Measurements from ENCODE around the gene BRSK2.
"Not testable (repeated sequence)": the region's sequence is repeated elsewhere in the genome, so short reads cannot be mapped to it uniquely, and the experiment has no call there.

BRSK2 gene

GRCh38 chr11:1507381-1508140 lies 117.8 kb downstream of the BRSK2 start:
- DNase-seq (ENCODE audit: low read depth), result no peak
- no peak overlapping the region for H3K4me3 ChIP-seq (ENCODE audit: control insufficient read depth, low read depth, low read length)
- TF ChIP-seq CTCF (IDR thresholded peaks at IDR 0.05; ENCODE audit: control insufficient read depth, insufficient read depth, low read depth, low read length, missing control alignments), result no peak

GRCh38 chr11:1508491-1508891 lies 118.8 kb downstream of the BRSK2 start:
- TF ChIP-seq CTCF (IDR thresholded peaks at IDR 0.05; ENCODE audit: control insufficient read depth, insufficient read depth, low read depth, low read length, missing control alignments), result no peak
- DNase-seq (ENCODE audit: low read depth), result no peak
- H3K4me3 ChIP-seq (ENCODE audit: control insufficient read depth, low read depth, low read length), result no peak overlapping the region

- H3K4me3 ChIP-seq (ENCODE audit: control insufficient read depth, low read depth, low read length), result no peak overlapping the region
- DNase-seq (ENCODE audit: low read depth), result no peak
- TF ChIP-seq CTCF (IDR thresholded peaks at IDR 0.05; ENCODE audit: control insufficient read depth, insufficient read depth, low read depth, low read length, missing control alignments), result no peak
These were observed 119.3 kb downstream of the BRSK2 start for GRCh38 chr11:1508986-1509385.

GRCh38 chr11:1509626-1510255 lies 120.0 kb downstream of the BRSK2 start:
- no peak for DNase-seq (ENCODE audit: low read depth)
- no peak overlapping the region for H3K4me3 ChIP-seq (ENCODE audit: control insufficient read depth, low read depth, low read length)
- TF ChIP-seq CTCF (IDR thresholded peaks at IDR 0.05; ENCODE audit: control insufficient read depth, insufficient read depth, low read depth, low read length, missing control alignments), result no peak

GRCh38 chr11:1510351-1510750 lies 120.6 kb downstream of the BRSK2 start:
- H3K4me3 ChIP-seq (ENCODE audit: control insufficient read depth, low read depth, low read length); DNase-seq (ENCODE audit: low read depth): not testable (repeated sequence)

- TF ChIP-seq CTCF (IDR thresholded peaks at IDR 0.05; ENCODE audit: control insufficient read depth, insufficient read depth, low read depth, low read length, missing control alignments), result no peak
These were observed 121.2 kb downstream of the BRSK2 start for GRCh38 chr11:1510928-1511327.

GRCh38 chr11:1511937-1512496 lies 122.3 kb downstream of the BRSK2 start:
- DNase-seq (ENCODE audit: low read depth), result no peak
- no peak overlapping the region for H3K4me3 ChIP-seq (ENCODE audit: control insufficient read depth, low read depth, low read length)
- TF ChIP-seq CTCF (IDR thresholded peaks at IDR 0.05; ENCODE audit: control insufficient read depth, insufficient read depth, low read depth, low read length, missing control alignments), result no peak

More at GRCh38 chr11:1510928-1511327, 121.2 kb downstream of the BRSK2 start:
- DNase-seq (ENCODE audit: low read depth), result no peak
- H3K4me3 ChIP-seq (ENCODE audit: control insufficient read depth, low read depth, low read length), result no peak overlapping the region
